HG03135 (cell line): ENCODE data around the gene ADAMTS2.

Experiments
- ATAC-seq: cut with Tn5 transposase; IDR thresholded peaks from one replicate; pipeline ENCODE4 v1.9.1; 2021; ENCODE audit warnings: mild to moderate bottlenecking, moderate library complexity; ENCODE audit not compliant: unreplicated experiment

The ADAMTS2 gene

GRCh38 chr5:179152144-179152895 is 192.9 kb downstream of the ADAMTS2 start:
- ATAC-seq: no peak

GRCh38 chr5:179151286-179152118 is 193.8 kb downstream of the ADAMTS2 start:
- no peak for ATAC-seq

- no peak for ATAC-seq
These were observed 195.2 kb downstream of the ADAMTS2 start for GRCh38 chr5:179150011-179150410.

- ATAC-seq: no peak
These were observed 196.0 kb downstream of the ADAMTS2 start for GRCh38 chr5:179149278-179149677.

- no peak for ATAC-seq
These were observed 196.5 kb downstream of the ADAMTS2 start for GRCh38 chr5:179148703-179149170.

- ATAC-seq: no peak
These were observed 197.1 kb downstream of the ADAMTS2 start for GRCh38 chr5:179147991-179148702.

GRCh38 chr5:179146277-179146676 is 199.0 kb downstream of the ADAMTS2 start:
- no peak for ATAC-seq

GRCh38 chr5:179143446-179143845 is 201.8 kb downstream of the ADAMTS2 start:
- no peak for ATAC-seq

- ATAC-seq: no peak
These were observed 202.6 kb downstream of the ADAMTS2 start for GRCh38 chr5:179142434-179143198.

GRCh38 chr5:179141867-179142266 is 203.4 kb downstream of the ADAMTS2 start:
- no peak for ATAC-seq

- ATAC-seq: no peak
These were observed 205.0 kb downstream of the ADAMTS2 start for GRCh38 chr5:179140293-179140692.

- no peak for ATAC-seq
These were observed 205.4 kb downstream of the ADAMTS2 start for GRCh38 chr5:179139936-179140235.

- no peak for ATAC-seq
These were observed 205.9 kb downstream of the ADAMTS2 start for GRCh38 chr5:179139111-179139935.

GRCh38 chr5:179138568-179138925 is 206.7 kb downstream of the ADAMTS2 start:
- no peak for ATAC-seq

GRCh38 chr5:179137643-179138567 is 207.4 kb downstream of the ADAMTS2 start:
- ATAC-seq: no peak

- ATAC-seq: no peak
These were observed 208.1 kb downstream of the ADAMTS2 start for GRCh38 chr5:179137016-179137642.

- ATAC-seq: no peak
These were observed 209.6 kb downstream of the ADAMTS2 start for GRCh38 chr5:179135441-179136215.

GRCh38 chr5:179135006-179135405 is 210.3 kb downstream of the ADAMTS2 start:
- ATAC-seq: no peak
